ENCODE data around the gene NCKAP5. TPM values are rescaled to one million over a fixed set of nuclear protein-coding genes. Genes with fewer than 3 reads are reported as not detected.

The NCKAP5 gene
- total RNA-seq, 3 donors from 2014 or later (not counting 1 experiment from before 2014, with no cell fraction given), result 0.12 to 0.20 TPM; not detected in 1

DNA sequence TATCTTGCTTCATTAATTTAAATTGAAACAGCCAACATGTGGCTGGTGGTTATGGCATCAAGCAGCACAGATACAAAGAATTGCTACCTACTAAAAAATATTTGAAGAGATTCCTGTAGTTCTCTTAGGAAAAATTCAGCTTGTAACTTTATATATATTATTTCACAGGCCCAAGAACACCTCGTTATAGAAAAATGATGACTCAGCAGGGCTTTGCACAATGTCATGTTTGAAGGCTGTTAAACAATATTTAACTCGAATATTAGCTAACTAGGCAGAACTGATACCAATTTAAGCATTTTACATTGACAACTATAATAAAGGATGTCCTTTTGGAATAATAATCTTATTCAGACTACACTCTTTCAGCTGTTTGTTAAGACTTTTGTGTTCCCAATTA is 795.9 kb downstream of the NCKAP5 start:
- H3K27me3 Mint-ChIP-seq (ENCODE audit: low read depth in 2 of 2), result no peaks in the 10 kb centered on the region
- no peak overlapping the region for H3K4me3 Mint-ChIP-seq
- ATAC-seq (no peak), DNase-seq (no peak)
- H3K27me3 ChIP-seq (ENCODE audit: control insufficient read depth, insufficient read depth, low read length), result no peaks in the 10 kb centered on the region
- H3K36me3 ChIP-seq (ENCODE audit: control insufficient read depth, insufficient read depth, low read length), result no peaks in the 10 kb centered on the region
- intact Hi-C loops (cut with micrococcal nuclease), result no loop called here
- H3K4me1 Mint-ChIP-seq, result no peaks in the 10 kb centered on the region
- H3K9me3 ChIP-seq (ENCODE audit: control insufficient read depth, insufficient read depth, low read length), result no peaks in the 10 kb centered on the region
- H3K4me1 ChIP-seq (ENCODE audit: control insufficient read depth, insufficient read depth, low read length), result no peaks in the 10 kb centered on the region
- no peaks in the 10 kb centered on the region for H3K9me3 Mint-ChIP-seq
- no peaks in the 10 kb centered on the region for H3K36me3 Mint-ChIP-seq
- WGBS (ENCODE audit: insufficient coverage), result 50% methylated on average over 1 of the region's 2 CpGs
- H3K4me3 ChIP-seq (ENCODE audit: low read length), result no peak overlapping the region
- H3K27ac ChIP-seq (ENCODE audit: low read length), result no peak overlapping the region
- no peak overlapping the region for H3K27ac Mint-ChIP-seq
- TF ChIP-seq, protein P1, sequence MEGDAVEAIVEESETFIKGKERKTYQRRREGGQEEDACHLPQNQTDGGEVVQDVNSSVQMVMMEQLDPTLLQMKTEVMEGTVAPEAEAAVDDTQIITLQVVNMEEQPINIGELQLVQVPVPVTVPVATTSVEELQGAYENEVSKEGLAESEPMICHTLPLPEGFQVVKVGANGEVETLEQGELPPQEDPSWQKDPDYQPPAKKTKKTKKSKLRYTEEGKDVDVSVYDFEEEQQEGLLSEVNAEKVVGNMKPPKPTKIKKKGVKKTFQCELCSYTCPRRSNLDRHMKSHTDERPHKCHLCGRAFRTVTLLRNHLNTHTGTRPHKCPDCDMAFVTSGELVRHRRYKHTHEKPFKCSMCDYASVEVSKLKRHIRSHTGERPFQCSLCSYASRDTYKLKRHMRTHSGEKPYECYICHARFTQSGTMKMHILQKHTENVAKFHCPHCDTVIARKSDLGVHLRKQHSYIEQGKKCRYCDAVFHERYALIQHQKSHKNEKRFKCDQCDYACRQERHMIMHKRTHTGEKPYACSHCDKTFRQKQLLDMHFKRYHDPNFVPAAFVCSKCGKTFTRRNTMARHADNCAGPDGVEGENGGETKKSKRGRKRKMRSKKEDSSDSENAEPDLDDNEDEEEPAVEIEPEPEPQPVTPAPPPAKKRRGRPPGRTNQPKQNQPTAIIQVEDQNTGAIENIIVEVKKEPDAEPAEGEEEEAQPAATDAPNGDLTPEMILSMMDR (IDR thresholded peaks at IDR 0.05), result no peak

DNA sequence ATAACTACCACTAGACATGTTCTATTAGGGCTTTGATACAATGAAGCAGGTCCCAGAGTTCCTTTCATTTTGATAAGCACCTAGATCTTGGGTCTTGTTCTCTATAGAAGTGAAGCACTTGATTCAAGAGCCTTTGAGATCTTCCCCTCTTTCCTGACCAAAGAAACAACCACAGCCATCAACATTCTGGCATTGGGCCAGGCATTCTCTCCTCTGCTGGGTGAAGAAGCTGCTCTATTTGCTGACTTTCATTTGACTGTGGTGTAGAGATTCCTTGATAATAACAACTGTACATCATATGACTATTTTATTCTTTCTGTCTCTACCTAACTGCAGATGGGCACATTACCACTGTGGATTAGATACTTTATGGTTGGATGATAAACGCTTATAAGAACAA is 801.7 kb downstream of the NCKAP5 start:
- ATAC-seq (no peak), DNase-seq (no peak)
- Mint-ChIP-seq H3K27ac (no peak overlapping the region), H3K27me3 (ENCODE audit: low read depth in 2 of 2) (no peaks in the 10 kb centered on the region), H3K4me3 (no peak overlapping the region), H3K36me3 (no peaks in the 10 kb centered on the region), H3K4me1 (no peaks in the 10 kb centered on the region), H3K9me3 (peaks cover 4 to 9% of the 10 kb centered on the region in 2 donors)
- no peaks in the 10 kb centered on the region for H3K36me3 ChIP-seq (ENCODE audit: control insufficient read depth, insufficient read depth, low read length)
- no peaks in the 10 kb centered on the region for H3K4me1 ChIP-seq (ENCODE audit: control insufficient read depth, insufficient read depth, low read length)
- peaks cover 2% of the 10 kb centered on the region for H3K9me3 ChIP-seq (ENCODE audit: control insufficient read depth, insufficient read depth, low read length)
- 88% methylated on average over 1 of the region's 1 CpG for WGBS (ENCODE audit: insufficient coverage)
- intact Hi-C loops (cut with micrococcal nuclease), result no loop called here
- no peak overlapping the region for H3K27ac ChIP-seq (ENCODE audit: low read length)
- H3K4me3 ChIP-seq (ENCODE audit: low read length), result no peak overlapping the region
- no peaks in the 10 kb centered on the region for H3K27me3 ChIP-seq (ENCODE audit: control insufficient read depth, insufficient read depth, low read length)
- TF ChIP-seq, protein P1 (IDR thresholded peaks at IDR 0.05), result no peak

DNA sequence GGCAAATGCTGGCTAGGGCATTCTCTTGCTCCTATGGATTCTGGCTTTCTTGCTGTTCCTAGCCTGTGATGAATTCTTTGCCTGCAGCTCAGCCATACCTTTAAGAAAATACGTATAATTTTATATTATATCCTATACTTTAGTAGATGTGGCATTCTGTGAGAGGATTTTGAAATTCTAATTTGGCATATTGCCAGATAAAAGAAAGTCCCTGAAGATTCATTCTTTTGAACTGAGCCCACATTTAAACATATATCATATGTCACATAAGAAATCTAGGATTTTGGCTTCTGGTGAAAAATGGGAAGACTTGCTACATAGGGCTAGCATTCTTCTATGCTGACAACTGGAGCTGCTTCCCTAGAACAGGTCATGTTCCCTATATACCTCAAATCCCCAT is 806.8 kb downstream of the NCKAP5 start:
- intact Hi-C loops (cut with micrococcal nuclease), result no loop called here
- no peaks in the 10 kb centered on the region for H3K36me3 Mint-ChIP-seq
- DNase-seq (no peak), ATAC-seq (no peak)
- H3K9me3 Mint-ChIP-seq, result peaks cover 6 to 13% of the 10 kb centered on the region in 2 donors
- no peak overlapping the region for H3K27ac Mint-ChIP-seq
- no peak overlapping the region for H3K4me3 Mint-ChIP-seq
- no peaks in the 10 kb centered on the region for H3K27me3 Mint-ChIP-seq (ENCODE audit: low read depth in 2 of 2)
- WGBS (ENCODE audit: insufficient coverage), result no CpG with 5 or more reads among the region's 1 CpG
- Histone ChIP-seq H3K4me1 (ENCODE audit: control insufficient read depth, insufficient read depth, low read length) (no peaks in the 10 kb centered on the region), H3K27ac (ENCODE audit: low read length) (no peak overlapping the region), H3K27me3 (ENCODE audit: control insufficient read depth, insufficient read depth, low read length) (no peaks in the 10 kb centered on the region), H3K4me3 (ENCODE audit: low read length) (no peak overlapping the region), H3K9me3 (ENCODE audit: control insufficient read depth, insufficient read depth, low read length) (peaks cover 2% of the 10 kb centered on the region), H3K36me3 (ENCODE audit: control insufficient read depth, insufficient read depth, low read length) (no peaks in the 10 kb centered on the region)
- TF ChIP-seq, protein P1 (IDR thresholded peaks at IDR 0.05), result no peak
- no peaks in the 10 kb centered on the region for H3K4me1 Mint-ChIP-seq

DNA sequence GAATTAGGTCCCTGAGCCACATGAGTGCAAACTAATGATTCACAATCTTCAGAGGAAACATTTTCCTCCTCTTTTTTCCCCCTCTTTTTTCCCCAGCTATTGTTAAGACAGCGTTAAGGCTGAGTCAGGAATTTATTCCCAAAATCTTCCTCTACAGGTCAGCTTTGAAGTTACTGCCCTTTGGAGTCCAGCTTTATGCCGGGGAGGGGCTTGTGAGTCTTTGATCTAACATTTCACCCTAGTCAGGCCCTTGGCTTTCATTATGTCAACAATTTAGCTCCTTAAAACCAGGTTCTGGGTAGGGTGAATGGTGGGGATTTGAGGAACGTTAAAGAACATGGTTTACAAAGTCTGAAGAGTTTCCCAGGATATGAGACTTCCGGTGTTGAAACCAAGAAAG is 807.3 kb downstream of the NCKAP5 start:
- Histone ChIP-seq H3K36me3 (ENCODE audit: control insufficient read depth, insufficient read depth, low read length) (no peaks in the 10 kb centered on the region), H3K27ac (ENCODE audit: low read length) (no peak overlapping the region), H3K9me3 (ENCODE audit: control insufficient read depth, insufficient read depth, low read length) (peaks cover 2% of the 10 kb centered on the region), H3K4me3 (ENCODE audit: low read length) (no peak overlapping the region), H3K27me3 (ENCODE audit: control insufficient read depth, insufficient read depth, low read length) (no peaks in the 10 kb centered on the region), H3K4me1 (ENCODE audit: control insufficient read depth, insufficient read depth, low read length) (no peaks in the 10 kb centered on the region)
- no peaks in the 10 kb centered on the region for H3K4me1 Mint-ChIP-seq
- no peak overlapping the region for H3K4me3 Mint-ChIP-seq
- TF ChIP-seq, protein P1 (IDR thresholded peaks at IDR 0.05), result no peak
- intact Hi-C loops (cut with micrococcal nuclease), result no loop called here
- peaks cover 6 to 13% of the 10 kb centered on the region in 2 donors for H3K9me3 Mint-ChIP-seq
- no peak for DNase-seq
- H3K27ac Mint-ChIP-seq, result no peak overlapping the region
- no peaks in the 10 kb centered on the region for H3K27me3 Mint-ChIP-seq (ENCODE audit: low read depth in 2 of 2)
- H3K36me3 Mint-ChIP-seq, result no peaks in the 10 kb centered on the region
- ATAC-seq, result no peak
- WGBS (ENCODE audit: insufficient coverage), result 74% methylated on average over 4 of the region's 4 CpGs
